ENCODE data around the gene RAB31.

Gene RAB31

DNA sequence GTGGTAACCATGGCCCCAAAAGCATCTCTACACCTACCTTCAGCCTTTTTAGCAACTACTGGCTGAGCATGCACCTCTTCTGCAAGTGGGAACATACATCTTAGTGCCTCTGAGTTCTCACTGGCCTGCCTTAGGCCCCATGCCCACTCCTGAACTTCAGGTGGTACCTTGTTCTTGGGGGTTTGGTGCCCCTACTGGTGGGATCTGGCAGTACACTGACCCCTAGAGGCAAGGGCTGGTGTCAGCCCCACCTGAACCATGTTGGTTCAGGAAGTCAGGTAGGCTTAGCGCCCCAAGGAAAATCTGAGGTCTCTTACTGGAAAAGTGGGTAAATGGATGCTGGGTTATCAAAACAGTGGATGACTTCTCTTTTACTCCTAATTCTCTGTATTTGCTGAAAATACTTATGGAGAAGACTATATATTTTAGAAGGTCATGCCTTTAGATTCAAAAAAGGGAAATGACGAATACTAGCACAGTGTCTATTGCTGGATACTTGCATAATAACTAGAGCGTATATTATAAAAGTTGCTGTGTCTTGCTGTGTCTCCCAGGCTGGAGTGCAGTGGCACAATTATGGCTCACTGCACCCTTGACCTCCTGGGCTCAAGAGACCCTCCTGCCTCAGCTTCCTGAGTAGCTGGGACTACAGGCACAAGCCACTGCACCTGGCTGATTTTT is 84.6 kb downstream of the RAB31 start:
- DNase-seq (ENCODE audit: low read depth), result no peak

DNA sequence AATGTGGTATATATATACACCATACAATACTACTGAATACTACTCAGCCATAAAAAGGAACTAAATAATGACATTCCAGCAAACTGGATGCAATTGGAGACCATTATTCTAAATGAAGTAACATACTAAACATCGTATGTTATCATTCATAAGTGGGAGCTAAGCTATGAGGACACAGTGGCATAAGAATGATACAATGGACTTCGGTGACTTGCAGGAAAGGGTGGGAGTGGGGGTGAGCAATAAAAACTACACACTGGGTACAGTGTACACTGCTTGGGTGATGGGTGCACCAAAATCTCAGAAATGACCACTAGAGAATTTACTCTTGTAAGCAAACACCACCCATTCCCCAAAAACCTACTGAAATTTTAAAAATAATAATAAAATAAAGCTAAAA is 87.9 kb downstream of the RAB31 start:
- no peak for DNase-seq (ENCODE audit: low read depth)

GRCh38 chr18:9796935-9797549 is 88.9 kb downstream of the RAB31 start:
- no peak for DNase-seq (ENCODE audit: low read depth)

DNA sequence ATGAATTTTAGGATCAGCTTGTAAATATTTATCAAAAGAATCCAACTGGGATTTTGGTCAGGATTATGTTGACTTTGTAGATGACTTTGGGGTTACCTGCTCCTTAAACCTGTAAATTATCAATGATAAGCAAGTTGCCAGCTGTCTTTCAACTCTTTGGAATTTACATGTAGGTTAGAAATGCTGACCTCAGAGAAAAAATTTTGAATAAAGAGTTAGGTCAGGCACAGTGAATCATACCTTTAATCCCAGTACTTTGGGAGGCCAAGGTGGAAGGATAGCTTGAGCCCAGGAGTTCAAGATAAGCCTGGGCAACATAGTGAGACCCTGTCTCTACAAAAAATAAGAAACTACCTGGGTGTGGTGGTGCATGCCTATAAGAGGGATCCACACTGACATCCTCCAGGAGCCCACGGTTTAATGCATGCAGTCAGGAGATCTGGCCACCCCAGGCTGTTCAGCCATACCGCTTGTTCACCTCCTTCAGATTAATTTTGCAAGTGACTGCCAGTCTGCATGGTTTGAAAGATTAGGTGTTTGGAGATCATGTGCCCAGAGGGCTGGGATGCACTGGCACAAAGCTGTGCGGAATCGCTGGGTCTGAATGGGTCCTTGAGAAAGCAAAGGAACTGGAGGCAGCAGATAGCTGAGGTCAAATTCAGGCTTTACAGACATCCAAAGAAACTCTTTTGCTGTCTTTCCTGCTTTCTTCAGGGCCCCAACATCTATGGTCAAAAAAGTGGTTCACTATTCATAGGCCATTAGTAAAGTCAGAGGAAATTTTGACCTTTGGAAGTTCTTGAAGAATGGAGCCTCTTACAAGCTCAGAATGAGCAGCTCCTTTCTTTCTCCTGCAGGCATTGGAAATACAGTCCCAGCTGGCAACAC is 94.3 kb downstream of the RAB31 start:
- DNase-seq (ENCODE audit: low read depth), result no peak

- DNase-seq (ENCODE audit: low read depth), result no peak
These were observed 95.1 kb downstream of the RAB31 start for GRCh38 chr18:9803063-9803697.

DNA sequence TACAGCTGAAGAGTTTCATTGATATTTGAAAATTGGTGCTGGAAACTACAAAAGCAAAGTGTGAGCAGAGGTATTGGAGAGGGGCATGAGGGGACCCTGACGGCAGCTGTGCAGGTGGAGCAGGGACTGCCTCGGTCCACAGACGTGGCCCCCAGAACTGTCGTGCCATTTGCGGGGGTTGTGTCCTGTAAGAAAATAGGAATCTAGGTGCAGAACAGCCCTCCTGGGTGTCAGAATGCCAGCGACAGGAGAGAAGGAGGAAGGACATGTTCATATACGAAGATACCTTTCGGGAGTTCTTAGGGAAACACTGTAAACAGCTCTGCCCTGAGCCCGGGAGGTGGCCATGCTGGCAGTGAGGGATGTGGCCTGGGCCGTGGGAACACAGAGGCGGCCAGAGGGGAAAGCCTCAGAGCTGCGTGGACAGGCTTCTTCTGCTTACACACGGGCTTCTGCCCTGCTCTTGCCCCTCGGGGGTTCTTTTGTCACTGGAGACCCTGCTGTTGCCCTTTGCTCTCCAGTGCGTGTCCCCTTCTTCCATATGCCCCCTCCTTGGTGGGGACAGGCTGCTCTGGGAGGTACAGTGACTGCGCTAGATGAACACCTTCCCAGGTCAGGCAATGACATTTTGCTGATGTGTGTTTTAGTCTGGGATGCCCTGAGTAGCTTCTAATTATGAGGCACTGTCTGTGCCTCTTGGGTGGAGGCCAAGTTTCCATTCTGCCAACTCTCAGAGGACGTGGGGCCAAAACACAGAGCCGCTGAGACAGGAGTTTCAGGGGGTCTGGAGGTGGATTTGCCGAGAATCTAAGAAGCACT is 95.8 kb downstream of the RAB31 start:
- DNase-seq (ENCODE audit: low read depth), result no peak

GRCh38 chr18:9804517-9805104 is 96.5 kb downstream of the RAB31 start:
- no peak for DNase-seq (ENCODE audit: low read depth)

- DNase-seq (ENCODE audit: low read depth), result no peak
These were observed 98.8 kb downstream of the RAB31 start for GRCh38 chr18:9806905-9807304.

GRCh38 chr18:9808295-9809241 is 100.5 kb downstream of the RAB31 start:
- no peak for DNase-seq (ENCODE audit: low read depth)

DNA sequence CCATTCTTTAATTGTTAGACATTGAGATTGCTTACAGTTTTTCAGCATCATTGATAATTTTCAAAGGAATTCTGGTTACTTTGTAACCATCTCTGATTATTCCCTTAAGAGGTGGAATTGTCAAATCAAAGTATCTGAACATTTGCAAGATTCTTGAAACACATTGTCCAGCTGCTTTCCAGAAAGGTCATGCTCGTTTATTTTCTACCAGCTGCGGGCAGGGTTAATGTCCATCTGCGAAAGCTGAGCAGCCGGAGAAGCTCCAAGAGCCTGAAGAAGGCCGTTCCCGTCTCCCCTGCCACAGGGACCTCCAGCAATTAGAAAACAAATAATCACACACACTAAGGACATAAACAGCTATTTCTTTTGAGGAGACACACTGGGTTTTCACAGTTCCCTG is 101.6 kb downstream of the RAB31 start:
- DNase-seq (ENCODE audit: low read depth), result no peak

- DNase-seq (ENCODE audit: low read depth), result no peak
These were observed 102.2 kb downstream of the RAB31 start for GRCh38 chr18:9810299-9810698.

DNA sequence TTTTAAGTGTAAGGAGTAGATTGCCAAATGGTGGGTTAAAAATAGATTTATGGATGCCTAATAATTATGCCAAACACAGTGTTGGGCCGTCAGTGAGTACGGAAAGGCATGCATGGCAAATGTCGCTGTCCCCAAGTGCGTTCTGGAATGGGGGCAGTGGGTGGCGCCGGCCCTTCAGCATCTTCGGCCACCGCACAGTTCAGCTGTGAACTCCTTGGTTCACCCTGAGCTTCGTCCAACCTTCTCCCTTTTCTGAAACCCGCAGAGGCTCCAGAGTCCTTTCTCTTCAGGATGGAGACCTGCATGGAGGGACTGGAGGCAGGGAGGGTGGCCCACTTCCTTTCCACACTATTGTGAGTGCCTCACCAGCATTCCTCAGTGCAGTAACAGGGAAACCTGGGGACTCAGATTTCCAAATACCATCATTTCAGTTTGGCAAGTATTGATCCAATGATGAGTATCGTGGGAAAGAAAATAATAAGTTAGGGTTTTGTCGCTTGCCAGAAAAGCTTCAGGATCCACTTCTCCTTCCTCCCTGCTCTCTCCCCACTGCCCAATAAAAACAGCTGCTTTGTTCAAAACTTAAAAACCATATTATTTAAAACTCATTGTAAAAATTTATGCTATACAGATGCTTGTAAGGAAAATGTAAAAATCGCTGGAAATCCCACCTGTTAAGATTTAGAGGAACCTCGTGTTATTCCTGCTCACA is 103.0 kb downstream of the RAB31 start:
- no peak for DNase-seq (ENCODE audit: low read depth)

GRCh38 chr18:9811978-9812377 is 103.9 kb downstream of the RAB31 start:
- DNase-seq (ENCODE audit: low read depth), result no peak

GRCh38 chr18:9814431-9814830 is 106.3 kb downstream of the RAB31 start:
- DNase-seq (ENCODE audit: low read depth), result no peak

DNA sequence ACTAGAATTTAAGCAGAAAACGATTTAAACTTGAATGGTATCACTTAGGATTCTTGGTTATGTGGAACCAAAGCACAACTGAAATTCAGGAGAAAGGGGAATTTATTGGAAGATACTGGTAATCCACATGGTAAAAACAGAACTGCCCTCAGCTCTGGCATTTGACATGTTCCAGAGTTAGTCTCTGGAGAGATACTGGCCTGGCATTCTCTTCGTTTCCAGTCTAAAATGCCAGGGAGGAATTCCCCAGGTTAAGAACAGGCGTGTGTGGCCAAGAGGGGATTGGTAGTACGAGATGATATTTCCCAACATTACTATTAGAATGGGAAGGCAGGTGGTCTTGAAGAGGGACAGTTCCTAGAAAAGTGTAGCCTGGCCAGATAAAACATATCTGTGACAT is 109.2 kb downstream of the RAB31 start:
- DNase-seq (ENCODE audit: low read depth), result no peak

DNA sequence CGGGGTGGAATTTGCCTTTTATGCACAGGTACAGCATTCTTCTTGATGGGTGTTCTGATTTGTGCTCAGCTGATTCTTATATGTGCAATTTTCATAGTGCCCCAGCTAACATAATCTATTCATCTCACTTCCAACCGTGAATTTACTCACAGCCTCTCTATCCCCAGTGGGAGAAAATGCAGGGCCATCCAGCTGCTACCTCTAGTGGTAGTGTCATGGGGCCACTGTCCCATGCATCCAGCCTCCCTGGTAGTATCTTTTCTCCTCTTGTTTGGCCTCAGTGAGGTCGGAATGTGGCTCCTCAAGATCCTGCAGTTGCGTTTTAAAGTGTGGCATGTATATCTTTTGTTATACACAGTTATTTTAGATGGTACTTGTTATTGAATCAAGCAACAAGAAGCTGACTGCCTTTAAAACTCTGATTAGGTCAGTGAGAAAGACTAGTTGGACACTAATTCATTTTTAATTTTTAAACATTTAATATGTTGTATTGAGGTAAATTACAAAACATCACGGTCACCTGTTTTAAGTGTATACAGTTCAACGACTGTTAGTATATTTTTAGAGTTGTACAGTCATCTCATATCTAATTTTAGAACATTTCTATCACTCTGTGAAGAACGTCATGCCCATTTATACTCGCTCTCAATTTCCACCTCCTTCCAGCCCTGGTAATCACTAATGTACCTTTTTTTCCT is 109.8 kb downstream of the RAB31 start:
- DNase-seq (ENCODE audit: low read depth), result no peak

- no peak for DNase-seq (ENCODE audit: low read depth)
These were observed 110.3 kb downstream of the RAB31 start for GRCh38 chr18:9818423-9818734.

DNA sequence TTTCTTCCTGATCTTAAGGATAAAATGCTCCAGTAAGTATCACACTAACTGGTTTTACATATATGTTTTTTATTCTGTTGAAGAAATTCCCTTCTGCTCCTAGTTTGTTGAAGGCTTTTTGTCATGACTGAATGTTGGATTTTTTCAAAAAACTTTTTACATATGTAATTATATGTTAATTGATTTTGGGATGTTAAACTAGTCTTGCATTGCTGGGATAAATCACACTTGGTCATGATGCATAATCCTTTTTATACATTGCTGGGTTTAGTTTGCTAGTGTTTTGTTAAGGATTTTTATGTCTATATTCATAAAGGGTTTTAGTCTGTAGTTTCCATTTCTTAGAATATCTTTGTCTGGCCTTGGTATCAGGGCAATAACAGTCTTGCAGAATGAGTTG is 112.0 kb downstream of the RAB31 start:
- DNase-seq (ENCODE audit: low read depth), result no peak

GRCh38 chr18:9820719-9821118 is 112.6 kb downstream of the RAB31 start:
- DNase-seq (ENCODE audit: low read depth), result no peak

All from stimulated activated CD8-positive, alpha-beta memory T cell treated with anti-CD3 and anti-CD28 coated beads, Interleukin-7, amount 100 ng/mL, for 24 hours (primary cell).